Fibroblast of peridontal ligament (primary cell): ENCODE measurements around the gene PRIMPOL.
"Not testable (repeated sequence)": the region's sequence is repeated elsewhere in the genome, so short reads cannot be mapped to it uniquely, and the experiment has no call there.

Experiments
- DNase-seq: peaks from one replicate; pipeline ENCODE4 v3.0.0-alpha.2; 2010; ENCODE audit errors: extremely low read depth

Gene PRIMPOL

GRCh38 chr4:184641022-184641421 lies 8.5 kb upstream of the PRIMPOL start:
- DNase-seq: no peak

- DNase-seq: no peak
These were observed 8.1 kb upstream of the PRIMPOL start for GRCh38 chr4:184641451-184641850.

- DNase-seq: no peak
These were observed 5.8 kb upstream of the PRIMPOL start for GRCh38 chr4:184643731-184644130.

- no peak for DNase-seq
These were observed 4.8 kb upstream of the PRIMPOL start for GRCh38 chr4:184644553-184645307.

- DNase-seq: no peak
These were observed 3.5 kb upstream of the PRIMPOL start for GRCh38 chr4:184645904-184646610.

GRCh38 chr4:184647266-184648053 lies 2.1 kb upstream of the PRIMPOL start:
- DNase-seq: peak; percentile 32

- no peak for DNase-seq
These were observed 1.6 kb upstream of the PRIMPOL start for GRCh38 chr4:184648054-184648312.

GRCh38 chr4:184648313-184649025 lies 1.1 kb upstream of the PRIMPOL start:
- peak; percentile 39 for DNase-seq

GRCh38 chr4:184649971-184650855 lies 675 bp downstream of the PRIMPOL start:
- DNase-seq: peak; percentile 55

GRCh38 chr4:184651899-184652298 lies 2.4 kb downstream of the PRIMPOL start:
- DNase-seq: no peak

GRCh38 chr4:184652681-184653080 lies 3.1 kb downstream of the PRIMPOL start:
- DNase-seq: not testable (repeated sequence)

- peak; percentile 74 for DNase-seq
These were observed 4.1 kb downstream of the PRIMPOL start for GRCh38 chr4:184653650-184654049.

GRCh38 chr4:184655889-184656869 lies 6.6 kb downstream of the PRIMPOL start:
- DNase-seq: peak; percentile 34

- no peak for DNase-seq
These were observed 7.6 kb downstream of the PRIMPOL start for GRCh38 chr4:184657144-184657543.

- not testable (repeated sequence) for DNase-seq
These were observed 8.3 kb downstream of the PRIMPOL start for GRCh38 chr4:184657820-184658219.

- DNase-seq: no peak
These were observed 11.4 kb downstream of the PRIMPOL start for GRCh38 chr4:184660978-184661377.

- DNase-seq: no peak
These were observed 12.7 kb downstream of the PRIMPOL start for GRCh38 chr4:184662236-184662635.

- DNase-seq: no peak
These were observed 15.1 kb downstream of the PRIMPOL start for GRCh38 chr4:184664445-184665210.

- no peak for DNase-seq
These were observed 17.1 kb downstream of the PRIMPOL start for GRCh38 chr4:184666670-184667069.
